NCI-H526 (cell line): ENCODE measurements around the gene UROC1.

Experiments used
- DNase-seq, 2 experiments: peaks; one replicate each; lab custom pipeline; 2025; lab: John Stamatoyannopoulos, UW

UROC1 gene

DNA sequence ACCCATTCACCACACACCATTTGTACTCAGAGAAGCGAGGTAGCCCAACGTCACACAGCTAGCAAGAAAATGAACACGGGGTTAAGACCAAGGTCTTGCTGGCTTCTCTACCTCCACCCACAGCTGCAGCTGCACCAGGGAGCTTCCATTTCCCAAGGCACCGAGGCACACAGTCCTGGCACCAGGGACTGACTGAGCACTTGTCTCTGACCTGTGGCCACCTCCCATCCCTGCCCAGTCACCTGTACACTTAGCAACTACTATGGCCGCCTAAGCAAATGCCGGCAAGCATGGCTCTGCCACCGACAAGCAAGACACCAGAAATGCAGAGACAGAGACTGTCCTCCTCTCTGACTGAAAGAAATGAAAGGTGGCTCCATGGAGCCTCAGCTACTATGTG lies 57.2 kb downstream of the UROC1 start:
- no peak for DNase-seq

DNA sequence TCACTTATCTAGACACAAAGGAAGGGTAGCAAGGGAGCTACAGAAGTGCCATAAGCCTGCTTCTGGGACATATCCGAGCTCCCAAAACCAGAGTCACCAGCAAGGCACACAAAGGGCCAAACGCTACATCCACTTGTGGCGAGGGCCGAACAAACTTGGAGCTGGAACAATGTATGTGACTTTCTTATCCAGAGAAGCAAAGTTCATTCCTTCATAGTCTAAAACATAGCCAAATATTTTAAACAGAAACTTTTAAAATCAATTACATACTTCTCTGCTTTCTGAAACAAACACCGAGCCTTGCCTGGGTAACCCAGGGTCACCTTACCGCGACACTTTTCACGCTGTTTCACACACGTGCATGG lies 57.8 kb downstream of the UROC1 start:
- no peak for DNase-seq

DNA sequence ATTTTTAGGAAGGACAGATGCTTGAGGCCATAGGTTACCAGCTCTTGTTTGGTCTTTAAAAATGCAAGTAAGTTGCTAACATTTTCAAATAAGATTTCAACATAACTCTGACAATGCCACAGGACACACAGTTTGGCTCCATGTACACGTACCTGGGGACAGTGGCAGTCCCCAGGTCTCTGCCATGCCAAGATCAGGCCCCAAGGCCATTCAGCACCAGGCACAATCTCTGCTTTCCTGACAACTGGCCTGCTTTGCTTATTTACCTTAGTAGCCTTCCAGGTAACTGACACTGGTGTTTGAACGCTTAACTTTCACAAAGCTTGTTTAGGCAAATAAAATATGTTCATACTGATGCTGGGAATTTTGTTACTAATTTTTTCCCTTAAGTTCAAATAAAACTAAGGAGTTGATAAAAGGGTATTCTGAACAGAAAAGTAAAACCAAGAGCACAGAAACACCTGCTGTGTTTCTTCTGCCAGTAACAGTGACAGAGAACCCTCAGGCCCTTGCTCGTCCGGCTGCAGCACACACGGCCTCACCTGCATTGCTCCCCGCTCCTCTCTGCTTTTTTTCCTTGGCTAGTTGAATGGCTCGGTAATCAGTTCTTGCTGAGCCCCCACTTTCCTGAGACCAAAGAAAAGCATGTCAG lies 58.3 kb downstream of the UROC1 start:
- DNase-seq = no peak

DNA sequence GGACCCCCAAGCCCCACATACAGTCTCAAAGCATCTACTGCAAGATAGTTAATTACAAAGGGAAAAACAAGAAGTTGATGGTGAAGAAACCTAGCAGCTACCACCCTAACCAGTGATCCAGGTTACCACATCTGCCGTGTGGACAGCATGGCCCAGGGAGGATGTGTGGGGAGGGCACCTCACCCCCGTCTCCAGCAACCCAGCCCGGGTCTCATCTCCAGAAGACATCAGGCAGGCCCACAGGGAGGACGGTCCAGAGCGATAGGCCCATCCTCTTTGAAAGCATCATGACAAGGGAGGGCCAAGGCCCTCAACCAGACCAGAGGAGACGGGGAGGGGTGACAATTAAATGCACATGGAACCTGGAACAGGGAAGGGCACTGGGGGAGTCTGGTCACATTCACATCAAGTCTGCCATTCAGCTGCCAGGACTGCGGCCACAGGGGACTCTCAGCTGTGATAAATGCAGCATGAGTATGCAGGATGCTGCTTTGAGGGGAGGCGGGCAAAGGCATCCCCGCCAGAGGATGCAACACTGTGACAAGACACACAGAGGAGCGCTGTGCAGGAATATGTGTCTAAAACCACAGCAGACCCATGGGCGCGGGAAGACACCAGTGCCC lies 60.7 kb downstream of the UROC1 start:
- no peak for DNase-seq

DNA sequence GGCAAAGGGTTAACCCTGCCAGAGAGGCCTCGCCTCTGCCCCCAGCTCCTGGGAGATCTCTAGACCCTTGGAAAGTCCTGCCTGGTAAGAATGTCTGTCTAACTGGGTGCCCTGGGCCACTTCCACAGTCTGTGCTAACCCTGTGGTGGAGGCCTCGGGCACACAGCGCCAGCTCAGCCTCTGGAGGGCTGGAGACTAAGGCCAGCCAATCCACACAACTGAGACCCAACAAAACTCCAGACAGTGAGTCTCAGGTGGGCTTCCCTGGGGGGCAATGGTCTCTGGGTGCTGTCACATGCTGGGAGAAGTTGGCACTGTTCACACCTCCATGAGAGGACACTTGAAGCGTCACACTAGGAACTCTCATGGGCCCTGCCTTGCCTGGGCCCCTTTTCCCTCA lies 61.4 kb downstream of the UROC1 start:
- no peak for DNase-seq

DNA sequence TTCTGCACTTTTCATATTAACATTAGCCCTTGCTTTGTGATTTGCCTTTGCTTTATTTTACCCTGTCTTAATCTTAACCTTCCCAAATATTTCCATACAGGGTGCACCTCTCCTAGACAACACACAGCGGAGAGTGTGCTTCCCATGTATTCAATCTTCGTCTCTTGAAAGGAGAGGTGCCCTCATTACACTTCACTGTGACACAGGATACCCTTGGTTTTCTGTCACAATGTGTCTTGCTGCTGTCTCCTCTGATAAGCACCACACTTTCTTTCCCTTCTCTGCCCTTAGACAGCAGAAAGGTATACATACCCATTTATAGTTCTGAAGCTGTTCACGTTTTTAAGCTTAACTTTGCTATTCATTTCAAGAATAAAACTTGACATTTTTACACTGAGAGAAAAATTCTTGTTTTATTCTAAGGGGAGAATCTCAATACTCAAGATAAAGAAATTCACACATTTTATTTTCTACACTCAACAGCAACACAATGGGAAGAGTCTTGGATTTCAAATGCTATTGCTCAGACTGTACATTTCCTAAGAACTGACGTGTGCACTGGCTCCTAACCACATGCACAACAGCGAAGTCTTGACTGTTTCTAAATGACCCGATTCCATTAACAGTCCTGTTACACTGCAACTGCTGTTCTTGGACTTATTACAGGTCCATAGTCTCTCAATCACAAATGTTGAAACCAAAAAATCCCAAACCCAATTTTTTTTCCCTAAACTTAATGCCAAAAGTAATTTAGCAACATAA lies 63.0 kb downstream of the UROC1 start:
- no peak for DNase-seq

DNA sequence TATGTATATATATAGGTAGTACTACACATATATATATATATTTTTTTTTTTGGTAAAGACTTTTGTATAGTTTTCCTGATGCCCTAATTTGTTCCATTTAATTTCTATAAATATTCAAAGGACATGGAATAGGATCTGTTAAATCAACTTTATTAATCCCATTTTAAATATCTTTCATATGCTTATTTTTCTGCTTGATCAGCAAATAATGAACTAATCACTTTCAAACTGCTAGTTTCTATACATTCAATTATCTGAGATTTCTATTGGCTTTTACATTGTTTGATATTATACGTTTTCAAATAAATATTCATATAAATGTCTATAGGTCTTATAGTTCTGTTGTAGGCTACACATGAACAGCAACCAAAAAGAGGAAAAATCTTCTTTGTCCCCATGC lies 63.5 kb downstream of the UROC1 start:
- DNase-seq = no peak

DNA sequence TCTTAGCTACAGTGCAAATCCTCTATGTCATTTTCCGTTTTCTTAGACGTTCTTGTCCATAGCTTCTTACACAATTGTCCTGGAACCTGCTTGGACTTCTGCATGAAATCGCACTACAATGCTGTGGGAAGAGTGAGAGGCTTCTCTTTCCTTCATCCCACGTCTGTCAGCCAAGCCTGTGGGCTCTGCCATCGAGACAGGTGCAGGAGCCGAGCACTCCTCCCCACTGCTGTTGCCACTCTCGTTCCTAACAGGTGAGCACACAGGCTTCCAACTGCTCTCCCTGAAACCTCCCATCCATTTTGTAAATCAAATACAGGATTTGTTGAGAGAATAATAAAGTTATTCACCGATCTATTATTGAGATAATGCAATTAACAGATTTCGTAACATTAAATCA lies 65.4 kb downstream of the UROC1 start:
- DNase-seq = no peak

DNA sequence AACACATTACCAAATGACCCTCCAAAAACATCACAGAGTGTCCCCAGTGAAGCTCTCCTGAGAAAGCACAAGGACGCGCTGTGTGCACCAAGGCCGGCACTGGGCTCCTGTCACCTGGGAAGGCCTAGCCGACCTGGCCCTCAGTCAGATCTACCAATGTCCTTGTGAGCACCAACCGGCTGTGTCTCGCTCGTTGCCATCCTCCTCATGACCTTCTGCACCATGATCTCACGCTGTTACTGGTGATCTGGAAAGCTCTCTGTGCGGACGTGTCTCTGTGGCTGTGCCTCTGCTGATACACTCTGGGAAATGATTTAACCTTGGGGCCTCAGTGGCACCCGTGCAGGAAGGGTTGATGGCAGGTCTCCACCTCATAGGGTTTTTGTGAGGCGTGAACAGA lies 66.1 kb downstream of the UROC1 start:
- DNase-seq = no peak

DNA sequence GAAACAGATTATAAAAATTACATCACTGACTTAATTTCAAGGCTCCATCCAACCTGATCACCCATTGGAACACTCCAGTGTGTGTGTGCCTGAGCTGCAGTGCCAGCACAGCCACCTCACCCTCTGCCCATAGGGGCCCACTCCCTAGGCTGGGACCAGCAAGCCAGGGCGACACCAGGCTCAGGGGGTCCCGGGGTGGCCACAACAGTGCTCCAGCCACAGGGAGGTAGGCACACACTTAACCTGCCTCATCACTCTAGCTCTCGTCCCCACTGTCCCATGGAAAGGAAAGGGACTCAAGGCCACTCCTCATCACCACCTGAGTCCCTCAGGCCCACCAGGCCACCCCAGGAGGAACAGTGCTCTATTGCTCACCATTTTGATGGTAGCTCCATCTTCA lies 66.8 kb downstream of the UROC1 start:
- no peak for DNase-seq

DNA sequence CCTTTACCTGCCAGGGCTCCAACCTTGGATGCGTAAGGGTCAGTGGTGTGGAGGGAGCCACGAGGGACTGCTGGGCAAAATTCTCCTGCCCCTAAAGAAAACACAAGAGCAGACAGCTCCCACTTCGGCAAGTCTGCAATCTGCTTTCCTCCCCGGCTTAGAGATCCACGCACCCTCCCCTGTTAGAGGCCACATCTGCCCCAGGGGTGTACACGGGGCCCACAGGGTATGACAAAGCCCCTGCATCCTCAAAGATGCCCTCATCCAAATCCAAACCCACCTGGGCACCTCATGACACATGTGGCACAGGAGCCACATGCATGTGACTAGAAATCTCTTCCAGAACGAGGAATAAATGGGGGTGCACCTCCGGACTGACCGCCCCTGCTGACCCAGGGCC lies 67.4 kb downstream of the UROC1 start:
- DNase-seq = no peak

DNA sequence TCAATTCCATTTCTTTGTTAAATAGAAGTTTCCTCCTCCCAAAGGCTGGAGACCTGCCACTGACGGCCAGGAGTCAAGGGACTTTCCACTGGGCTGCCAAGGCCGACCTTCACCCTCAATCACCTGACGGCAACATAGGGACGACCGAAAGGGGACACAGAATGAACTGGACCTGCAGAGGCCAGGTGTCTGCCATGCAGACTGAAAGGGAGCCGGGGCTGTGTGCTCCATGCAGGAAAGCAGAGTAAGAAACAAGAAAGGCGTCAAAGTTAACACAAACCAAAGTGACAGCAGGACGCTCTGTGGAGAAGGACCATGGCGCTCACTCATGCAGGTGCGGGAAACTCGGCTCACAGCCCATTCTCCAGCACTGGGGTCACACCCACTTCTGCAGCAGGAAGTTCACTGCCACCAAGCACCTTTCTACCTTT lies 67.9 kb downstream of the UROC1 start:
- DNase-seq = no peak

DNA sequence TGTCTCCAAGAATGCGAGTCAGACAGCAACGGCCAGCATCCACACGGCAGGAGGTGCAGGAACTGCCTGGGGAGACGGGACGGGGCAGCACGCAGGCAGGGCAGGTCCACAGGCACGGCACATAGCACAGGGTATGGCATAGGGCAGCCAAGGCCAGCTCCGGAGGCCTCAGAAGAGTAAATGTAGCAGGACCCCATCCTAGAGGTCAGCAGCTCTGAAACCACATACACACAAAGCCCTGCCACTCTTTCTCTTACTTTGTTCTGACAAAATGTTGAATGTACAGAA lies 68.7 kb downstream of the UROC1 start:
- no peak for DNase-seq

DNA sequence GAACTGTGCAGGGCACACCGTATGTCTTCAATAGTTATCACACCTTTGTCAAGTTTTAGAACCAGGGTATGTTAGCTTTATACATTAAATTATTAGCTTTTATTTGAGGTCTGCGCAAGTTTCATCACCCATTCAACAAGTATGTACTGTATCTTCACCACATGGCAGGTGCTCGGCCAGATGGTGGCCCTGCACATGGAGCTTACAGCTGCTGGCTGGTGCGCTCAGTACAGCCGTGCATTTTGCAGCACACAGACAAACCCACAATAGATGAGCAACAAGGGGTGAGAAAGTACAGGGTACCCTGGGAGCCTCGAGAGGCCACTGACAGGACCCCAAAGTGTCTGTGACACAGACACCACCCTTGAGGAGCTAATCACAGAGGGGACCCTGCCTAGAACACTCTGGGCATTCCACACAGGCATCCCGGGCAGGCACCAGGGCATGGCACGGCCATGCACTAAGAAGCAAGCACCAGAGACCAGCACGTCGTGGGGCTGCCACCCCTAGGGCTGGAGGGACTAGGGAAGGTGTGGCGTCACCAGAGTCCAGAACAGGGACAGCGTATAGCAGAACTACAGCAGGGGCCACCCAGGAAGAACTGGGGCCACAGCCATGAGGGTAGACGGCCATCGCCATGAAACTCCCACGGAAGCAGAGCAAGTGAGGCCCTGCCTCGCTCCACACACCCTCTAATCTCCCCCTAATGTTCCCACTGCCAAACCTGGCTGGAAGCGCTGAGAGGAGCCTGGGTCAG lies 69.3 kb downstream of the UROC1 start:
- DNase-seq = no peak

DNA sequence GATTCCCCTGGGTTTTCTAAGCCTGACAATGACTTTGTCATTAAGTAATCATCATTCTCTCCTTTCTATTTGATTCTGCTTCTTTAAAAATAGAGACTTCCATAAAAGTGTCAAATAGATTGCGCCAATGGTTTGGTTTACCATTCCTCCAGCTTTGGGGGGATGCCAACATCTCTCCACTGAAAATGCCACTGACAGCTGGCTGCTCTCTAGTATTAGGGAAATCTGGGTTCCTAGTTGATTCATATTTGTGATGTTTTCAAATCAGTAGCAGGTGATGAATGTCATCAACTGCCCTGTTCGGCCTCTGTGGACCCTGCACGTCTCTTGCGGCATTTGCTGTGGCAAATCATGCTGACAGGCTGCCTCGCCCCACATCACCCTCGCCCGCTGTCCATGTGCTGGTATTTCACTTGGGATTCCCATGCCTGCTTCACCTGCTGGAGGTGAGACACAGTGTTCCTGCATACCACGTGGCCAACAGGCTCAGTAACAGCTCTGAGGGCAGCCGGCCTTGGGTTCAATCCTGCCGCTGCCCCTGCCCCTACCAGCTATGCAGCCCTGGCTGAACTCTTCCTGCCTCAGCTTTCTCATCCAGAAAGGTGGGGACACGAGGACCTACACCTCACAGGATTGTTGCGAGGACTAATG lies 70.0 kb downstream of the UROC1 start:
- no peak for DNase-seq

DNA sequence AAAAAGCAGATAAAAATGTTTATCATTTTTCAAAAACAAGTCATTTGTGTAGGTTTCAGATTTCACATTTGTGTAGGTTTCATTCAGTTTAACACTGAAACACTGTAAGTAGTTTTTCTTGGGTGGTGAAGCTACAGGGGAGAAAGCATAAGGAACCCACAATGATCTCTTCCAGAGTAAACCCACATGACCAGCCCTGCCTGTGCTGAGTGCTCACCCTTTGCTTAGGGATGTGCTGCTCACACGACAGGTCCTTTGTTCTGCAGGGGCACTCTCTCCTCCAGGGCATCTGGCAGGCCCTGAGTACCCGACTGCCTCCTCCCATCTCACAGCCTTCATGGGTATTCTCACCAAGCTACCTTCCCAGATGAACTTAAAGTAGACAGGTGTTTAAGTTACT lies 70.8 kb downstream of the UROC1 start:
- no peak for DNase-seq

DNA sequence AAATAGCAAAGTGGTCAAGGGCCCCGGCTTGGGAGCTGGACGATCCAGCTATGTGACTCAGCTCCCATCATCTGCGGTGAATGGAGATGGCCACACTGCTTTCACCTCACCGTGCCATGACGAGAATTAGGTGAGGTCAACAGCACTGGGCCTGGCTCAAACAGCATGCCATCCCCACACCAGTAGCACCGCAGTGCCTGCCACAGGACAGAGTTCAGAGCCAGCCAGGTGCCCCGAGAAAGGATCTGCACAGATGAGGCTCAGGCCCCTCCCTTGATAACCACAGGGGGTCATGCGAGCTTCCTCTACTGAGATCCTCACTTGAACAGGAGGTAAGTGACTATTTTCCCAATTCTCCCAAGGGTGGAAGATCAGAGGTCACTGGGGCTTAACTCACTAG lies 71.3 kb downstream of the UROC1 start:
- no peak for DNase-seq

DNA sequence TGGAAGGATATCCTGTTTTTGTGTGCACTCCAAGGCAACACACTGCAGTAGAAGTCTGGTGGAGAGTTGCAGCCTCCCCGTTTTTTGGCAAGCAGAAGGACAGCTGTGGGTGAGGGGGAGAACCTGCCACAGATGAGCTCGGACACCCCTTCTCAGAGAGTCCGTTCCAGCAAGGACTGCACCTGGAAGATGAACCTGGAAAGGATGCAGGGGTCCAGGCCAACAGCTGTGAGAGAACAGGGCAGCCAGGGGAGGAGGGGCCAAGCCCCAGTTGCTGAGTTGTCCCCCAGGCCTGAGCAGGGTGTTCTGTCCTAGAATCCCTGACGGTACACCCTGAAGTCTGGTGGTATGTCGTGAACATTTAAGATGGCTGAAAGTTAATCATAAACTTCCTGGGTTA lies 72.1 kb downstream of the UROC1 start:
- no peak for DNase-seq

DNA sequence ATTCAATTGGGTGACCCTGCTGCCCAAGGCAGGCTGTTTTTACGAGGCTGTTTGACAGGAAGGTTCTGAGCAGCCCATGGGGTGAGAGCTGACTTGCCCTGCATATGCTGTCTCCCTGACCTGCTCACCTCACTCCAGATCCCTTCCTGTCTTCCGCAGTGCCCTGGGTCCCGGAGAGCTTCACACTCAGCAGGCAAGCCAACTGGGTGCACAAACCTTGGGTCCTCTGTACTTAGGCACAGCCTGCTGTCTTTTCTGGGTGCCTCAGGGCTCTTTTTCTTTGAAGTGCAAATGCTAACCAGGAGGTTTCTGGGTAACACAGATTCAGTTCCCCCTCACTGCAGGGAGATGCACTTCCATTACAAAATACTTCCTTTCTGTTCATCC lies 74.7 kb downstream of the UROC1 start:
- no peak for DNase-seq

DNA sequence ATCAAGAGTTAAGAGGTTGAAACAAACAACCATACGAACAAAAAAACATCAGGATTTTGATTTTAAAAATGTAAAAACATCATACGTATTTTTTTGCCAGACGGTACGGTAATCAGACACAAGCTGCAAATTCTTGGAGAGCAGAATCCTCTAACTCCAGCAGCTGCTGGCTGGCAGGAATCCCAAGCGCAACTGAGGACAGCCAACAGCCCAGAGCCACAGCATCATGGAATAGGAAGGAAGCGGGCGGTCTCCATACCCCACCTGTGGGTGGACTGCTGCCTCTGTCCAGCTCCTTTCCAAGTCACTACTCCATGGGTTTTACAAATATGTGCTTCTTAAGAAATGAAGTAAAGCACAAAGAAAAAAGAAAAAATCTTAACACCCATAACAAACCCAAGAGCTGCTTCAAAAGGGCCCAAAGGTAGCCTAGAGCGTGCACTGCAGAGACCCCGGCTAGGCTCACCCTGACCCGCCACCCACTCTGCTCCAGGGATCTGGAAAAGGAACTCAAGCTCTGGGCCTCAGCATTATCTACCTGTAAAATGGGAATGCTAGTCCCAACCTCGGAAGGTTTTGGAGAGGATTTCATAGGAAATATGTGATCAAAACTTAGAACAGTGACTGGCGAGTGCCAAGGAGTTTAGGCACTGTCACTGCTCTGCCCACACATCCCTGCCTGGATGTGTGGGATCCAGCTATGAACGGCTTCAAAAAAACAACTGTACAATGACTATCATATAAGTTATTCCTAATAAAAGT lies 75.3 kb downstream of the UROC1 start:
- no peak for DNase-seq

DNA sequence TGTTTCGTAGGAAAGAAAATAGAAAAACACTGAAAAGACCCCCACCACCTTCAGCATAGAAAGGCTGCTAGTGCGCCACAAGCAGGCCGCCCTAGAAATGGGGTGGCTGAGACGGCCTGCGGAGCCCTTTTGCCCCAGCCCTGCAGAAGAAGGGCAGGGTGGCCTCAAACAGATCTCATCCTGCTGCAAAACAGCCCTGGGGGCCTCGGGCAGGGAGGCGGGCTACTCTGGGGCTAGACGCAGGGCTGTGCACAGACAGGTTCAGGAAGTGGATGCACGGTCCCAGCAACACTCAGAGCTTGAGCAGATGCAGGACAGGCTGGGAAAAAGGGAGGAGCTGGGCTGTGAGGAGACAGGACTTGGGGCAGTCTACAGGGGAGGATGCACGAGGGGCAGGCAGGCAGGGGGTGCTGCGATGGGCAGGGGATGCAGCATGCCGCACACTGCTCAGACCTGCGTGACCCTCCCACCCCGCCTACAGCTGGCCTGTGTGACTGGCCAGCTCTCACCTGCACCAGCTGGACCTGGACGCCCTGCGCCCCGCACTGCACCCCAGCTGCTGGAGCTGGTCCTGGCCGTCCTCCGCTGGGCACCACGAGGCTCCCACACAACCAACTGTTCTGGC lies 76.2 kb downstream of the UROC1 start:
- DNase-seq = no peak

DNA sequence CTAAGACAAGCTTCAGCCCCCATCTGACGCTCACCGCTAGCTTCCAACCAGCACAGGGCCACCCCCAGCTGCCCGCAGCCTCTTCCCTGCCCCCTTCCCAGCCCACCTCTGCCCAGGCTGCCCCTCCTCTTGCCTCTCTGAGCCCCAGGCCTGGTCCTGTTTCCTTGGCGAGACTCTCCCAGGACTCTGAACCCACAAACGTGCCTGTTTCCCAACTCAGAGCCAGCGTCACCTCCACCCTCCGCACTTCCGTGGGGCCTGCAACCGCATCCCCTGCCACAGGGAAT lies 76.9 kb downstream of the UROC1 start:
- DNase-seq = no peak
